GM12874 (cell line): ENCODE data around the gene SLC1A7.

Source experiments
- CTCF ChIP-seq: IDR thresholded peaks from 2 replicates; pipeline ENCODE4 v1.5.1; 2011; ENCODE audit warnings: low read depth, mild to moderate bottlenecking, control low read depth, low read length, moderate library complexity; ENCODE audit not compliant: insufficient read depth

The SLC1A7 gene

DNA sequence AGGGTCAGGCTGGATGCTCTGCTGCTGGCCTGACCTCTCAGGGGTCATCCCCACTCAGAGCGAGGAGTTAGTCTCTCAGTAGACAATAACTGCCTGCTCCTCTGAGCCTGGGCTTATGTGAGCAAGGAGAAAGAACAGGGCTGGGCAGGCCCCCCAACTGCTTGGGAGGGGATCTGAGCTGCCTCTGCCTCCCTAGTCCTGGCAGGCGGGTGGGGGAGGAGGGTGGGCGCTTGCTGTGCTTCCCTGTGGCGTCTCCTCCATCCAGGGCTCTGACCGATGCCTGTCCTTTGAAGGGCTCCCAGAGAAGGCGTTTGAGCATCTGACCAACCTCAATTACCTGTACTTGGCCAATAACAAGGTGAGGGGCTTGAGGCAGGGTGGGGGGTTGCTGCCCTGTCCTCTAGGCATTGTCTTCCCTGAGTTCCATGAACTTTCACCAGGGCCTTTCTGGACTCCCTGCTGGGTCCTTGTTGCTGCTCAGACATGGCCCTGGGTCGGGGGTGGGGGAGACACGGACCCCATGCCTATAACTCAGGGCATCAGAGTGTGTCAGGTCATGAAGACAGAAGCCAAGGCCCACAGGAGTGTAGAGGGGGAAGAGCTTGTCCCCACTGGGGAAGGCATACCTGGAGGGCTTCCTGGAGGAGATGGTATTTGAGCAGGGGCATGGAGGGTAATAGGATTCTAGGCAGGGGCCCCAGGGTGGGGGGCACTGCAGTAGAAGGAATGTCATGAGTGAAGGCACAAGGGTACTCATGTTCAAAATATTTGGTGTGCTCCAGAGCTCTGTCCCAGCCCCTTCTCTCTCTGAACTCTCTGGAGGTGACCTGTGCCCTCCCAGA, 67.9 kb downstream of the SLC1A7 start:
- no peak for TF ChIP-seq CTCF

DNA sequence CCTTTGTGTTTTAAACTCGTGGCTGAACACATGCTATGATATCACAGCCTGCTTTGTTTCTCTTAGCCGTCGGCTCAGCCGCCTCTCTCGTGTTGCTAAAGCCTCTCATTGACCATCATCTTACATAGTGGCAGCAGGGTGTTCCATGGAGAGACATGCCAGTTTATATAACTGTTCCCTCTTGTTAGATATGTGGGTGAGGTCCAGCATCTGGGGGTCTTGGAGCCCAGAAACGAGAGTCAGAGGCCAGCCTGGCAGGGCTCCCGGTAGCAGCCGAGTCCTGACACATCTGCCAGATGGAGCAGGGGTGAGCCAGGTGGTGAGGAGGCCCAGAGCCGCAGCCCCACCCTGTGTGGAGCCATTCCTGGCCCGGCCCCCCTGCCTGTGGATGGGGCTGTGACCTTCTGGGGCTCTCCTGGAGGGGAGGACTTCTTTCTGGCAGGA, 68.5 kb downstream of the SLC1A7 start:
- no peak for TF ChIP-seq CTCF

DNA sequence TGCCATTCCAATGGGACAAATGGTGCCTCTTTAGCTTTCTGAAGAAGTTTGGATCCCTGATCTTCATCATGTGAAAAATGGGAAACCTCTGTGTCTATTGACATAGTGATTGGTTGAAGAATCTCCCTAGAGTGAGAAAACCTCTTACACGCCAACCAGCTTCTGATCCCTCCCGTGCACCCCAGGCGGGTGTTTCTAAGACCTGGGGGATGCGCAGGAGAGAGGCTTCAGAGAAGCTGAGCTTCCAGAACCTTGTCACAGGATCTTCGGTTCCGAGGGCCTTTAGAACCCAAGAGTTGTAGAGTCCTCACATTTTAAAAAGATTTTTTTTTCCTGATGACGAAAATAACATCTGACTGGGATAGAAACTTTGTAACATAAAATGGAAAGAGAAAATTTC, 69.2 kb downstream of the SLC1A7 start:
- no peak for TF ChIP-seq CTCF

- no peak for TF ChIP-seq CTCF
Measured at GRCh38 chr1:53071915-53072314, 70.5 kb downstream of the SLC1A7 start.

DNA sequence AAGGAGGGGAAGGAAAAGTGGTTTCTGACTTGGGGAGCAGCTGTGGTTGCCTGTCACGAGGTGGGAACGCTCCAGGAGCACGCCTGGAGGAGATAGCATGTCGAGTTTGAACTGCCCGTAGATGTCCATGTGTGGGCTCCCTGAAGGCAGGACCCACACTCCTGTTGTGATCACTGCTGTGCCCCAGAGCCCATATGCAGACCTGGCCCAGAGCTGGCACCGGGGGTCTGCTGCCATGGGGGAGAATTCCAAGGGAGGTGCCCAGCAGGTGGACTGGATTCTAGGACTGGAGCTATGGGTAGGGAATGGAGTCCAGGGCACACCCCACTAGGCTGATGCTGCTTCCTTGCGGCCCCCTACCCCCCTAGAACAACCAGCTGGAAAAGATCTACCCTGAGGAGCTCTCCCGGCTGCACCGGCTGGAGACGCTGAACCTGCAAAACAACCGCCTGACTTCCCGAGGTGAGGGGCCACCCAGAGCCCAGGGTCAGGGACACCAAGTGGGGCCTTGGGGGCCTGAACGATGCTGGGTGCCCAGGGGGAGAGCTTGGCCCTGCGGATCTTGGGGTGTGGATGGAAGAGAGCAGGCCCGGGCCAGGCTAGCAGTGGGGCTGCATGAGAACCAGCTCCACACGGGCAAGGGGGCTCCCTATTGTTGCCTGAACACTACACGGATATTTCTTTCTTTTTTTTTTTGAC, 71.1 kb downstream of the SLC1A7 start:
- TF ChIP-seq CTCF = no peak

DNA sequence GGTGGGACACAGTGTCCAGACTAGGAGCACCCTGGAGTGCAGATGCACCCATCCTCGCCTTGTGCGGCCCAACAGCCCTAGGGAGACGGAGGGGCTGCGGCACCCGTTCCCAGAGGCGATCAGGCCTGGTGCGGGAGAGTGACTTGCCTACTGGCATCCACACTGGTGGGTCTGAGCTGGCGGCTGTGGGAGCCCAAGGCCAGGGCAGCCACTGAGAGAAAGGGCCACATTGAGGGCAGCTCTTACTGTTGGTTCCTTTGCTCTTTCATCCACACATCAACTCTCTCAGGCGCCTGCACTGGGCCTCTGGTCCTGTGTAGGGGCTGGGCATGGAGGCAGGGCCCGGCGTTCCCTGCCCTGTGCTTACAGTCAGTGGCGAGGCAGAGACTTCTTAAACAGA, 71.8 kb downstream of the SLC1A7 start:
- no peak for TF ChIP-seq CTCF

DNA sequence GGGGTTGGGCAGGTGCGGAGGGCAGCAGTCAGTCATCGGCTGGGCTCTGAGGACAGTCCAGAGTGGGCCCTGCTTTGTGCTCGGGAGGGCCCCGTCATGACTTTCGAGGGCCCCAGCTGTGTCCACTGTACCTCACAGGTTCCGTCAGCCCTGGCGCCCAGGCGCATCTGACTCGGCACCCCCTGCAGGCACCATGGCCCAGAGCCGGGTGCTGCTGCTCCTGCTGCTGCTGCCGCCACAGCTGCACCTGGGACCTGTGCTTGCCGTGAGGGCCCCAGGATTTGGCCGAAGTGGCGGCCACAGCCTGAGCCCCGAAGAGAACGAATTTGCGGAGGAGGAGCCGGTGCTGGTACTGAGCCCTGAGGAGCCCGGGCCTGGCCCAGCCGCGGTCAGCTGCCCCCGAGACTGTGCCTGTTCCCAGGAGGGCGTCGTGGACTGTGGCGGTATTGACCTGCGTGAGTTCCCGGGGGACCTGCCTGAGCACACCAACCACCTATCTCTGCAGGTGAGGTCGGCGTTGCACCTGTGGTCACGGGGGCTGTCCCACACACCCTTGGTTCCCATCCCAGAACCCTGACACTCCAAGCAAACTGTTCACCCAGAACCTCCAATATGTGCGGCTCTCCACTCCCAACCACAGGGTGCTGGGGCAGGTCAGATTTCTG, 72.6 kb downstream of the SLC1A7 start:
- no peak for TF ChIP-seq CTCF
